Neural progenitor cell (in vitro differentiated cells): ENCODE results near the gene PUS10. TPM values are rescaled to one million over a fixed set of nuclear protein-coding genes. Genes with fewer than 3 reads are reported as not detected.

Source experiments
- DNase-seq: peaks from one replicate; pipeline ENCODE4 v3.0.0-alpha.2; 2016; ENCODE audit warnings: low spot score
- H2AFZ ChIP-seq: fragments of 200-600 bp; sonication (generic); replicated peaks from 2 replicates; pipeline ENCODE4 v1.6.1; 2016; ENCODE audit warnings: antibody characterized with exemption
- H3F3A ChIP-seq: fragments of 200-600 bp; sonication (generic); 2 replicates; pipeline ENCODE4 v1.6.1; 2016; ENCODE audit warnings: antibody characterized with exemption, low read depth
- H3K27ac ChIP-seq: fragments of 200-600 bp; sonication (generic); 2 replicates; pipeline ENCODE4 v1.5.1; 2016; ENCODE audit warnings: mild to moderate bottlenecking
- H3K27me3 ChIP-seq: fragments of 200-600 bp; sonication (generic); 2 replicates; pipeline ENCODE4 v1.6.1; 2016; ENCODE audit warnings: mild to moderate bottlenecking, moderate library complexity
- H3K36me3 ChIP-seq: fragments of 200-600 bp; sonication (generic); 2 replicates; pipeline ENCODE4 v1.5.1; 2016
- H3K4me1 ChIP-seq: fragments of 200-600 bp; sonication (generic); 2 replicates; pipeline ENCODE4 v1.6.1; 2016; ENCODE audit warnings: mixed run types
- H3K4me2 ChIP-seq: fragments of 200-600 bp; sonication (generic); 2 replicates; pipeline ENCODE4 v1.6.1; 2016
- H3K4me3 ChIP-seq: fragments of 200-600 bp; sonication (generic); 2 replicates; pipeline ENCODE4 v1.5.1; 2016
- H3K79me2 ChIP-seq: fragments of 200-600 bp; sonication (generic); 2 replicates; pipeline ENCODE4 v1.6.1; 2016; ENCODE audit warnings: low read depth
- H3K9ac ChIP-seq: fragments of 200-600 bp; sonication (generic); 2 replicates; pipeline ENCODE4 v1.6.1; 2016
- H3K9me3 ChIP-seq: fragments of 200-600 bp; sonication (generic); 2 replicates; pipeline ENCODE4 v1.5.1; 2016; ENCODE audit warnings: low read depth
- H4K20me1 ChIP-seq: fragments of 200-600 bp; sonication (generic); 2 replicates; pipeline ENCODE4 v1.6.1; 2016; ENCODE audit warnings: low read depth
- H3K27ac Mint-ChIP-seq: 3 replicates; pipeline ENCODE4 v1.8.0; 2021; ENCODE audit warnings: mixed read lengths
- H3K27me3 Mint-ChIP-seq: 2 replicates; pipeline ENCODE4 v1.8.0; 2022; ENCODE audit warnings: low read depth, mild to moderate bottlenecking, inconsistent platforms, moderate library complexity, mixed read lengths; ENCODE audit not compliant: insufficient read depth
- H3K36me3 Mint-ChIP-seq: 3 replicates; pipeline ENCODE4 v1.8.0; 2021; ENCODE audit warnings: mixed read lengths
- H3K4me1 Mint-ChIP-seq: 3 replicates; pipeline ENCODE4 v1.8.0; 2021; ENCODE audit warnings: mixed read lengths
- H3K4me3 Mint-ChIP-seq: 3 replicates; pipeline ENCODE4 v1.8.0; 2021; ENCODE audit warnings: mild to moderate bottlenecking, moderate library complexity, mixed read lengths
- H3K9me3 Mint-ChIP-seq: 3 replicates; pipeline ENCODE4 v1.8.0; 2020; ENCODE audit warnings: mixed read lengths
- EZH2 ChIP-seq: fragments of 200-600 bp; sonication (generic); IDR thresholded peaks from 2 replicates; pipeline ENCODE4 v1.6.1; 2017; ENCODE audit warnings: antibody characterized with exemption, mild to moderate bottlenecking, moderate library complexity
- EZH2phosphoT487 ChIP-seq: fragments of 200-600 bp; sonication (generic); IDR thresholded peaks from 2 replicates; pipeline ENCODE4 v1.6.1; 2017; ENCODE audit warnings: antibody characterized with exemption
- total RNA-seq: library from RNA; depleted of rRNA; stranded (reverse); fragments of >200 nt; gene quantifications from 2 replicates; pipeline ENCODE4 v1.2.3, GENCODE V29; 2015; ENCODE audit warnings: low replicate concordance
- TF ChIP-seq, protein P1 (sequence below): fragments of 200-600 bp; sonication (generic); IDR thresholded peaks from 2 replicates; pipeline ENCODE4 v1.5.1; 2017; ENCODE audit warnings: antibody characterized with exemption, mild to moderate bottlenecking

The PUS10 gene
- total RNA-seq, 1 donor from 2014 or later: 11.3 TPM

- Mint-ChIP-seq H3K4me1 (no peaks in the 10 kb centered on the region), H3K36me3 (peaks cover 9% of the 10 kb centered on the region), H3K27me3 (no peaks in the 10 kb centered on the region), H3K27ac (no peak overlapping the region), H3K4me3 (no peak overlapping the region), H3K9me3 (no peaks in the 10 kb centered on the region)
- Histone ChIP-seq H3K9ac (no peak overlapping the region), H3K9me3 (no peaks in the 10 kb centered on the region), H3K4me2 (no peak overlapping the region), H4K20me1 (no peaks in the 10 kb centered on the region), H3K27me3 (no peaks in the 10 kb centered on the region), H3F3A (no peaks in the 10 kb centered on the region), H3K4me1 (no peaks in the 10 kb centered on the region), H3K79me2 (no peaks in the 10 kb centered on the region), H2AFZ (no peak overlapping the region), H3K27ac (no peak overlapping the region), H3K36me3 (peaks cover 5% of the 10 kb centered on the region), H3K4me3 (no peak overlapping the region)
- no peak for DNase-seq
- TF ChIP-seq EZH2phosphoT487 (no peak), EZH2 (no peak)
- TF ChIP-seq, protein P1, sequence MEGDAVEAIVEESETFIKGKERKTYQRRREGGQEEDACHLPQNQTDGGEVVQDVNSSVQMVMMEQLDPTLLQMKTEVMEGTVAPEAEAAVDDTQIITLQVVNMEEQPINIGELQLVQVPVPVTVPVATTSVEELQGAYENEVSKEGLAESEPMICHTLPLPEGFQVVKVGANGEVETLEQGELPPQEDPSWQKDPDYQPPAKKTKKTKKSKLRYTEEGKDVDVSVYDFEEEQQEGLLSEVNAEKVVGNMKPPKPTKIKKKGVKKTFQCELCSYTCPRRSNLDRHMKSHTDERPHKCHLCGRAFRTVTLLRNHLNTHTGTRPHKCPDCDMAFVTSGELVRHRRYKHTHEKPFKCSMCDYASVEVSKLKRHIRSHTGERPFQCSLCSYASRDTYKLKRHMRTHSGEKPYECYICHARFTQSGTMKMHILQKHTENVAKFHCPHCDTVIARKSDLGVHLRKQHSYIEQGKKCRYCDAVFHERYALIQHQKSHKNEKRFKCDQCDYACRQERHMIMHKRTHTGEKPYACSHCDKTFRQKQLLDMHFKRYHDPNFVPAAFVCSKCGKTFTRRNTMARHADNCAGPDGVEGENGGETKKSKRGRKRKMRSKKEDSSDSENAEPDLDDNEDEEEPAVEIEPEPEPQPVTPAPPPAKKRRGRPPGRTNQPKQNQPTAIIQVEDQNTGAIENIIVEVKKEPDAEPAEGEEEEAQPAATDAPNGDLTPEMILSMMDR: no peak
Measured at GRCh38 chr2:61057562-61057961, 39.5 kb upstream of the PUS10 start.

DNA sequence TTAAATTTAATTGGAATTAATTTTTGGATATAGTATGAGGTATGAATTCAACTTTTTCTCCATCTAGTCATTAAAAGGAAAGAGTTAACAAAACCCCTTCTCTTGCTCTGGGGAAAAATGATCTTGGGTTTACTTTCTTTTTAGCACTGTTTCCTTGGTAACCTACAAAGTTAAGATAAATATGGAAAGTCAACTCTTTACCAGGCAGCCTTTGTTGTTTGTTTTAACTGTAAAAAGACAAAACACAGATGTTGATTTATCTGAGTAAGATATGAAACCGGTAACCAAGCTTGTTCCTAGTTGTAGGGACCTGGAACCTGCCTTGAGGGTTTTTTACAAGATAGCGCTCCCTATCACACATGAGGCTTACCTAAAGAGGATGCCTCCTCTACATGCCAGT, 37.5 kb upstream of the PUS10 start:
- Mint-ChIP-seq H3K36me3 (peaks cover 12% of the 10 kb centered on the region), H3K4me3 (no peak overlapping the region), H3K9me3 (no peaks in the 10 kb centered on the region), H3K27me3 (no peaks in the 10 kb centered on the region), H3K4me1 (no peaks in the 10 kb centered on the region), H3K27ac (no peak overlapping the region)
- H3K9me3 ChIP-seq: no peaks in the 10 kb centered on the region
- no peak for DNase-seq
- H3K9ac ChIP-seq: no peak overlapping the region
- no peak overlapping the region for H3K4me3 ChIP-seq
- H3K4me2 ChIP-seq: no peak overlapping the region
- H4K20me1 ChIP-seq: no peaks in the 10 kb centered on the region
- H3F3A ChIP-seq: no peaks in the 10 kb centered on the region
- H3K79me2 ChIP-seq: no peaks in the 10 kb centered on the region
- H3K27me3 ChIP-seq: no peaks in the 10 kb centered on the region
- H3K36me3 ChIP-seq: peaks cover 10% of the 10 kb centered on the region
- H3K27ac ChIP-seq: no peak overlapping the region
- no peak overlapping the region for H2AFZ ChIP-seq
- TF ChIP-seq EZH2phosphoT487: no peak
- TF ChIP-seq, protein P1: no peak
- no peak for TF ChIP-seq EZH2
- H3K4me1 ChIP-seq: no peaks in the 10 kb centered on the region

- no peak overlapping the region for H3K27ac Mint-ChIP-seq
- Histone ChIP-seq H3K4me1 (no peaks in the 10 kb centered on the region), H4K20me1 (no peaks in the 10 kb centered on the region), H3K9me3 (no peaks in the 10 kb centered on the region), H3K4me3 (no peak overlapping the region), H2AFZ (no peak overlapping the region), H3K27ac (no peak overlapping the region), H3F3A (no peaks in the 10 kb centered on the region), H3K36me3 (peaks cover 17% of the 10 kb centered on the region), H3K79me2 (no peaks in the 10 kb centered on the region), H3K27me3 (no peaks in the 10 kb centered on the region), H3K4me2 (no peak overlapping the region), H3K9ac (no peak overlapping the region)
- H3K4me3 Mint-ChIP-seq: no peak overlapping the region
- H3K27me3 Mint-ChIP-seq: peaks cover 3% of the 10 kb centered on the region
- TF ChIP-seq, protein P1: no peak
- no peak for TF ChIP-seq EZH2phosphoT487
- no peak for TF ChIP-seq EZH2
- peaks cover 17% of the 10 kb centered on the region for H3K36me3 Mint-ChIP-seq
- H3K4me1 Mint-ChIP-seq: no peaks in the 10 kb centered on the region
- DNase-seq: no peak
- H3K9me3 Mint-ChIP-seq: no peaks in the 10 kb centered on the region
Measured at GRCh38 chr2:61045999-61046398, 27.9 kb upstream of the PUS10 start.
